Body of pancreas (tissue), 4 donors: ENCODE data around the gene NCBP1. TPM values are rescaled to one million over a fixed set of nuclear protein-coding genes. Genes with fewer than 3 reads are reported as not detected.
A peak's percentile ranks its signal among the peaks of the same experiment; 100 is the strongest.

Experiments
- ATAC-seq: fragments of 150-250 bp; one replicate; pipeline ENCODE4 v1.9.1; 2016
- DNase-seq, 4 donors: peaks; one replicate each; pipeline ENCODE4 v3.0.0-alpha.2; 2019
- H3K27ac ChIP-seq, 4 donors: fragments of 200-600 bp; sonication (generic); 1 replicate in 3 of 4; 2 replicates in 1 of 4; pipeline versions ENCODE4 v1.5.1 to v1.6.1; 2016 to 2019; ENCODE audit warnings: mild to moderate bottlenecking in 1 of 4, mixed read lengths in 1 of 4, moderate library complexity in 1 of 4
- H3K27me3 ChIP-seq, 2 donors: fragments of 200-600 bp; sonication (generic); one replicate each; pipeline ENCODE4 v1.6.0; 2016; ENCODE audit warnings: mild to moderate bottlenecking in 1 of 2
- H3K36me3 ChIP-seq, 2 donors: fragments of 200-600 bp; sonication (generic); replicated peaks in 1 of 2; 2 replicates each; pipeline ENCODE4 v1.5.1; 2016; ENCODE audit warnings: low read depth in 2 of 2; ENCODE audit not compliant: insufficient read depth in 1 of 2
- H3K4me1 ChIP-seq: fragments of 200-600 bp; sonication (generic); one replicate; pipeline ENCODE4 v1.6.0; 2016
- H3K4me3 ChIP-seq, 2 donors: fragments of 200-600 bp; sonication (generic); 1 replicate in 1 of 2; 2 replicates in 1 of 2; pipeline ENCODE4 v1.5.1; 2016 to 2019
- H3K9me3 ChIP-seq, 3 donors: fragments of 200-600 bp; sonication (generic); 1 replicate in 2 of 3; 2 replicates in 1 of 3; pipeline ENCODE4 v1.5.1; 2016
- CTCF ChIP-seq, 7 experiments: fragments of 450-650 bp in 4 of 7; fragments of 200-600 bp in 3 of 7; sonication (generic) in 3 of 7; IDR thresholded peaks; one replicate each; pipeline ENCODE4 v1.5.1; 2016 to 2019; ENCODE audit warnings: antibody characterized with exemption in 7 of 7
- POLR2A ChIP-seq, 3 donors: fragments of 450-650 bp; IDR thresholded peaks; one replicate each; pipeline ENCODE4 v1.6.1; 2016; ENCODE audit warnings: antibody characterized with exemption in 3 of 3, mild to moderate bottlenecking in 2 of 3
- WGBS, 2 donors: methylation state at CpG; one replicate each; pipeline ENCODE4 v1.1.5; 2017; 5-methylcytosine and 5-hydroxymethylcytosine counted together
- intact Hi-C: fragments of 100-400 bp; cut with DNase I; formaldehyde crosslinking; loops from one replicate; pipeline ENCODE4 v1.15.1; 2023
- total RNA-seq, 2 donors: library from RNA; depleted of rRNA; stranded (reverse); fragments of >200 nt; gene quantifications; one replicate each; pipeline ENCODE4 v1.1.0, GENCODE V29; 2016

The NCBP1 gene
- total RNA-seq, 2 donors from 2014 or later = 11.4 to 14.5 TPM

DNA sequence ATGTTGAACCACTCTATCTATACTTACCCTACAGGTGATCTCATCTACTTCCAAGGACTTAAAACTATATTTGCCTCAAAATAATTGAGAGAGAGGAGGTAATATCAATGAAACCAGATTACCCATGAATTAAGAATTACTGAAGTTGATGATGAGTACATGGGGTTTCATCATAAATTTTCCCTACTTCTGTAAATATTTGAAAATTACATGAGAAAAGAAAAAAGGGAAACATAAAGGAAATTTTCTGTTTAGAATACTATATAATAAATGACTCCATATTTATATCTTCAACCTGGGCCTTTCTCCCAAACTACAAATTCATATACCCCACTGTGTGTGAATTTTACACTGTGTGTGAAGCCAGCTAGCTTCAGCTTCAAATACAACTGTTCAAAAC is 3.0 kb upstream of the NCBP1 start:
- Histone ChIP-seq H3K36me3 (no peaks in the 10 kb centered on the region), H3K4me1 (peaks cover 41% of the 10 kb centered on the region), H3K9me3 (no peaks in the 10 kb centered on the region), H3K27ac (no peak overlapping the region), H3K4me3 (no peak overlapping the region), H3K27me3 (no peaks in the 10 kb centered on the region)
- intact Hi-C loops = no loop called here
- DNase-seq (no peak), ATAC-seq (no peak)
- no peak for TF ChIP-seq CTCF (IDR thresholded peaks at IDR 0.05)

DNA sequence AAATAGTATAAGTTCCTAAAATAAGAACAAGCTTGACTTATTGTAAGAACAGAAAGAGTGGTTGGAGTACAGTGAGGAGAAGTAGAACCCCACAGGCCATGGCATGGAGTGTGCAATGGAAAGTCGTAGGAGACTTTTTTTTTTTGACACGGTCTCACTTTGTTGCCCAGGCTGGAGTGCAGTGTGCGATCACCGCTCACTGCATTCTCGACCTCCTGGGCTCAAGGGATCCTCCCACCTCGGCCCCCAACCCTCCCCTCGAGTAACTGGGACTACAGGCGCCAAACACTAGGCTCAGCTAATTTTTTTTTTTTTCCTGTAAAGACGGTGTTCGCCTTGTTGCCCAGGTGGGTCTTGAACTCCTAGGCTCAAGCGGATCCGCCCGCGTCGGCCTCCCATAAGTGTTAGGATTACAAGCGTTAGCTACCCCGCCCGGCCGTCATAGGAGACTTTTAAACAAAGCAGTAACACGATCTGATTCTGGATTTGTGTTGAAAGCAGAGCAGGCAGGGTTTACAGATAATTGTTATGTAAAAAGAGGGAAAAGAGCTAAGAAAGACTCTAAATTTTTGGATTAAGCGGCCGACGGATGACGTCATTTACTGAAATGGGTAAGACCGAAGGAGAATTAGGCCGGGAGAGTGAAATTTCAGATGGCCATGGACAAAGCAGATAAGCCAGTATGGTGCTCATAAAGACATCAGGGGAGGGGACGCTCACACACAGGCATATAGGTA is 1.2 kb upstream of the NCBP1 start:
- ATAC-seq = peak; percentile 13

GRCh38 chr9:97633859-97634490 is 354 bp downstream of the NCBP1 start:
- ATAC-seq (no peak), DNase-seq (no peak)
- Histone ChIP-seq H3K27ac (peak overlapping the region; percentile 93 to 99 (median 98)), H3K4me3 (peak overlapping the region; percentile 74 to 97), H3K27me3 (no peaks in the 10 kb centered on the region), H3K36me3 (no peaks in the 10 kb centered on the region), H3K4me1 (peaks cover 51% of the 10 kb centered on the region), H3K9me3 (no peaks in the 10 kb centered on the region)
- intact Hi-C loops = no loop called here
- WGBS, 2 donors = 1% methylated on average over 23 to 43 of the region's 43 CpGs
- TF ChIP-seq POLR2A (IDR thresholded peaks at IDR 0.05) (no peak), CTCF (IDR thresholded peaks at IDR 0.05) (no peak)

More for the DNA sequence above, 1.2 kb upstream of the NCBP1 start:
- WGBS, 2 donors = 1% methylated on average over 27 of the region's 27 CpGs
- intact Hi-C loops = no loop called here
- Histone ChIP-seq H3K4me1 (peaks cover 49% of the 10 kb centered on the region), H3K27me3 (no peaks in the 10 kb centered on the region), H3K36me3 (no peaks in the 10 kb centered on the region), H3K4me3 (peak overlapping the region in 1 of 2 donors; percentile 74), H3K27ac (peak overlapping the region; percentile 93 to 99 (median 98)), H3K9me3 (no peaks in the 10 kb centered on the region)
- DNase-seq = peak in 3 of 4 donors; percentile 56 to 68 (median 61)
- TF ChIP-seq CTCF (IDR thresholded peaks at IDR 0.05) (peak in 1 of 7 experiments; percentile 9), POLR2A (IDR thresholded peaks at IDR 0.05) (no peak)

GRCh38 chr9:97635026-97635425 is 1.4 kb downstream of the NCBP1 start:
- H3K27ac ChIP-seq = no peak overlapping the region
- intact Hi-C loops = no loop called here
- TF ChIP-seq CTCF (IDR thresholded peaks at IDR 0.05) (no peak), POLR2A (IDR thresholded peaks at IDR 0.05) (no peak)
- WGBS, 2 donors = 61 to 63% methylated on average over 7 of the region's 7 CpGs
- DNase-seq = no peak
- H3K4me1 ChIP-seq = peaks cover 60% of the 10 kb centered on the region
- H3K4me3 ChIP-seq = no peak overlapping the region
- no peaks in the 10 kb centered on the region for H3K27me3 ChIP-seq
- no peaks in the 10 kb centered on the region for H3K36me3 ChIP-seq
- no peaks in the 10 kb centered on the region for H3K9me3 ChIP-seq
- ATAC-seq = no peak
